Measurements from ENCODE around the gene SH3GLB2.
"Not testable (repeated sequence)": the region's sequence is repeated elsewhere in the genome, so short reads cannot be mapped to it uniquely, and the experiment has no call there.

Gene SH3GLB2

DNA sequence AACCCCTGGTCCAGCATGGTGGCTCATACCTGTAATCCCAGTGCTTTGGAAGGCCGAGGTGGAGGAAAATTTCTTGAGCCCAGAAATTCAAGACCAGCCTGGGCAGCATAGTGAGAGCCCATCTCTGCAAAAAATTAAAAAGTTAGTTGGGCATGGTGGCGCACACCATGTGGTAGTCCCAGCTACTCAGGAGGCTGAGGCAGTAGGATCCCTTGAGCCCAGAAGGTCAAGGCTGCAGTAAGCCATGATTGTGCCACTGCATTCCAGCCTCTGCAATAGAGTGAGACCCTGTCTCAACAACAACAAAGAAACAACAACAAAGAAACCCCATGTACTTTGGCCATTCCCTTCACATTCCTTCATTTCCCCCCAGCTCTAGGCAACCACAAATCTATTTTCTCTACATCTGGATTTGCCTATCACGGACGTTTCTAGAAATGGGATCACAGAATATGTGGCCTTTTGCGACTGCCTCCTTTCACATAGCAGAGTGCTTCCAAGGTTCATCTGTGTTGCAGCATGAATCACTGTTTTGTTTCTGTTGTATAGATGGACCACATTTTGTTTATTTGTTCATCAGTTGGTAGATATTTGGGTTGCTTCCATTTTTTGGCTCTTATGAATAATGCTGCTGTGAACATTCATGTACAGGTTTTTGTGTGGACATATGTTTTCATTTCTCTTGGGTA is 26.2 kb upstream of the SH3GLB2 start:
- DNase-seq (ENCODE audit: low read depth in 3 of 3): no peak

DNA sequence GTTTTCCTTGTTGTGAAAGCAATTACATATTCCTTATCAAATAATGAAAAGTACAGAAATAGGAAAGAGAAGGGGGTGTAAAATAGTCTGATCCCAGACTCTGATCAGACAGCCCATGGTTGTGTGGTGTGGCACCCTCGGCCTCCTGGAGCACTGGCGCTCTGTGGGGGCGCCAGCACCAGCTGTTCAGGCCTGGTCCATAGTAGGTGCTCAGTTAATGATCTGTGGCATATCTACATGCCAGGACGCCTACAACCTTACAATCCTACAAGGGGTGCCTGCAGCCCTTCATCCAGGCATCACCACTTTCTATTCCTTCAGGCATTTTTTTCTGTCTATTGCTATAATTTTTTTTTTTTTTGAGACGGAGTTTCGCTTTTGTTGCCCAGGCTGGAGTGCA is 24.9 kb upstream of the SH3GLB2 start:
- DNase-seq (ENCODE audit: low read depth in 3 of 3): no peak

DNA sequence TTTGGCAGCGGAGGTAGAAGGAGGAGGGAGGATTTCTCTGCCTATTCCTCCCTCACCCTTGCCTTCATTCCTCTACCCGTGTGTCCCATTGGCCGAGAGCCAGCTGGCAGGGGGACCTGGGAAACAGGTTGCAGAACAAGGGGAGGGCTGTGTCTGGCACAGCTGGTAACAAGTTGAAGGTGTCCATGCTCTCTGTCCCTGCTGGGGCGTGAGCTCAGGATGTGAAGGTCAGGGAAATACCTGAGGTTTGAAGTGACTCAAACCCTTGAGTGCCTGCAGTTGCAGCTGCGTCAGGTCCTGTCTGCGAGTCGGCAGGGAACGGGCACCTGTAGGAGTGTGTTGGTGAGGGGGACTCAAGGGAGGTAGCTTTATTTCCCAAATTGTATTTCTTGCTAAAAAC is 24.5 kb upstream of the SH3GLB2 start:
- DNase-seq (ENCODE audit: low read depth in 3 of 3): no peak

DNA sequence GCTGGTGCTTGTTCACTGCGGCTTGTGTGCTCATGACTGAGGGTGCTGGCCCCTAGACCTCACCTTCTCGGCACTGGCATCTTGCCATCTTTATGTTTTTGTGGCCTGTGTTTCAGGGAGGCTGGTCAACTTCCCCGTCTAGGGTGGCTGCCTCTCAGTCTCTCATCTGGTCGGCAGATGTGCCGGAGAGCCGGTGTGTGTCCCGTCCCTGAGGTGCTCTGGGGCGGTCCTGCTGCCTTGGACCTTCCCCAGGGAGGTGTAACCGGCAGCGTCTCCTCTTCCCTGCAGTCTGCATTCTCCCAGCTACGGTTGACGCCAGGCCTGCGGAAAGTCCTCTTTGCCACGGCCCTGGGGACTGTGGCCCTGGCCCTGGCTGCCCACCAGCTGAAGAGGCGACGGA is 13.9 kb upstream of the SH3GLB2 start:
- no peak for DNase-seq (ENCODE audit: low read depth in 3 of 3)

DNA sequence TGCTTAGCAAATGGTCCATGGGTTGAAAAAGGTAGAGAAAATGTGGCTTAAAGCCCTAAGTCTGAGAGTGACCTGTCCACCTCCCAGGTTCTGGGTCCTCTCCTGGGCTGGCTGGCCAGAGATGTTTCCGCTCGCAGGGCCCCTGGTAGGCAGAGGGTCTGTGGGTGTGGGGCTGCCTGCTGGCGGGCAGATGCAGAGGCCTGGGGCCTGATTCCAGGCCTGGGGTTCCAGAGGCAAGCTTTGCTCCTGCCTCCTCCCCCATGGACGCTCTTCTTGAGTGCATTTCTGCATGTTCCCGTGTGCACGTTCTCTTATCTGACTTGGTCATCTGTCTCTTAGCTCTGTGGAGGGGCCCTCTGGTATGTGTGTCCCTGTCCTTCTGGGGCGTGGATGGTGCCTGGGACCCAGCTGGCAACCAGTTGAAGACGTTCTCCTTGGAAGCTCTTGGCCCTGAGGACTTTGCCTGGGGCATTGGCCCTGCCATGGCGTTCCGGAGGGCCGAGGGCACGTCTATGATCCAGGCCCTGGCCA is 12.0 kb upstream of the SH3GLB2 start:
- no peak for DNase-seq (ENCODE audit: low read depth in 3 of 3)

DNA sequence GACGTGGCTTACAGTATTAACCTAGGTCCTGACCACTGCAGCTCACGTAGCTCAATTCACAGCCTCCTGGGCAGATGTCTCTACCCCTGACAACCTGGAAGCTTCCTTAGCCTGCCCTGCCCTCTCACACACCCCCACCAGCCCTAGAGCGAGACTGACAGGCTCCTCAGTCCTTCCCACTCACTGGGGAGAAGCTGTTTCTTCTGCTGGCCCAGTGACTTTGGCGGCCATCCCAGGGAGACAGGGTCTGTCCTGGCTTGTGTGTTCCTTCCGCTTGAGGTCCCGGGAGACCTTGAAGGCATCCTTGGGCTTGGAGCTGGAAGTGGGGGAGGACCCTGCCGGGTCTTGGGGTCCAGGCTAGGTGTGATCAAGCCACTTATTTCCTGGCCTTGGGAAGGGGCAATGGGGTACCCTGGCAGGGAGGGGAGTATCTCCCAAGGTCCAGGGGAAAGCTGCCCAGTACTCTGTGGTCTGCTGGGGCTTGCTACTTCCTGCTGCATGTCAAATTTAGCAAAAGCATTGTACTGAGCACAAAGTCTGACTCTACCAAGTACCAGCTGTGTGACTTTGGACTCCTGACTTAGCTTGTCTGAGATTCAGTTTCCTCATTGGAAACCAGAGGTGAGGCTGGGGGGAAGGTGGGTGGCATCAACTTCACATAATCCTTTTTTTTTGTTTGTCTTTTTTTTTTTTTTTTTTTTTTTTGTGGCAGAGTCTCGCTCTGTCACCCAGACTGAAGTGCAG is 10.2 kb upstream of the SH3GLB2 start:
- DNase-seq (ENCODE audit: low read depth in 3 of 3): no peak

DNA sequence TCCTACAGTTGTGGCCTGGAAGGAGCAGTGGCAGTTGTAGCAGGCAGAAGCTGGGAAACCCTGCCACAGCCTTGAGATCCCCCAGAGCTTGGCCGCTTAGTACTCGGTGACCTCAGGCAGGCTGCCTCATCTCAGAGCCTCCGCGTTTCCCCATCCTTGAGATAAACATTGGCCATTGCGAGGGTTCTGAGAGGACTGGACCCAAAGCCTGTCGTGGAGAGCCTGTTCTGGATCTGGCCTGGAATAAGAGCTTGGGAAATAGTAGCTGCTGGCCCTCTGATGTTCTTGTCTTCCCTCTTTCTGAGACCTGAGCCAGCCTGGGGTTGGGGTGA is 9.6 kb upstream of the SH3GLB2 start:
- DNase-seq (ENCODE audit: low read depth in 3 of 3): no peak

DNA sequence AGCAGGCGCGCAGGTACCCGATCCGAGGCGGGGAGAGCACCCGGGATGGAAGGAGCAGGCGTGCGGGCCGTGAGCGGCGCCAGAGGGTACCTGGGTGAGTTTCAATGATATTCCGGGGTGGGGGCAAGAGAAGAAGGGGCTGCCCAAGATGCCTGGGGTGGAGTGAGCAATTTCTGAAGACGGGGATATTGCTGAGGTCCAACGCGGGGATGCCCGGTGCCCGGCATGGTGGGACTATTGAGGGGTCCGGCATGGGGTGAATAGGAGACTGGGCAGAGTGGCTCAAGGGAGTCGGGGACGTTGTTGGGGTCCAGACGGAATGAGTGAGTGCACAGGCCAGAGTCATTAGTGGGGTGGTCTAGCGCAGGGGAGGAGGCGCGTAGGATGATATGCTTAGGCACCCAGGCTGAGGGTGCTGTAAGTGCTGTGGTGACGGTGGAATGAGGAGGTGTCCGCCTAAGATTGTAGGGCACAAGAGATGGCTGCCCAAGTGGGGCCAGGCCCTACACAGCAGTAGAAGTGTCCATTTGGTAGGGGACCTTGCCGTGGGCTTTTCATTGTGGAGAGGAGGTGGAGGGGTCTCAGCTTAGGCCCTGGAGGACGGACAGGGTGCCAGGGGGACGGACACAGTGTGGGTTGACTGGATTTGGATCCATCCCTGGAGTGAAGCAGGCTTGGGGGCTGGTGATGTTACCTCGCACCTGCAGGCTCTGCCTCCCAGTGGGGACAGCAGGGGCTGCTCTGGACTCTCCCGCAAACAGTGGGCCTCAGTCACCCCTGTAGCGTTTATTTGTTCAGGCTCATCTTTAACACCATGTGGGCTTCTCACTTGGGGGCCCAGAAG is 9.0 kb upstream of the SH3GLB2 start:
- DNase-seq (ENCODE audit: low read depth in 3 of 3): no peak

DNA sequence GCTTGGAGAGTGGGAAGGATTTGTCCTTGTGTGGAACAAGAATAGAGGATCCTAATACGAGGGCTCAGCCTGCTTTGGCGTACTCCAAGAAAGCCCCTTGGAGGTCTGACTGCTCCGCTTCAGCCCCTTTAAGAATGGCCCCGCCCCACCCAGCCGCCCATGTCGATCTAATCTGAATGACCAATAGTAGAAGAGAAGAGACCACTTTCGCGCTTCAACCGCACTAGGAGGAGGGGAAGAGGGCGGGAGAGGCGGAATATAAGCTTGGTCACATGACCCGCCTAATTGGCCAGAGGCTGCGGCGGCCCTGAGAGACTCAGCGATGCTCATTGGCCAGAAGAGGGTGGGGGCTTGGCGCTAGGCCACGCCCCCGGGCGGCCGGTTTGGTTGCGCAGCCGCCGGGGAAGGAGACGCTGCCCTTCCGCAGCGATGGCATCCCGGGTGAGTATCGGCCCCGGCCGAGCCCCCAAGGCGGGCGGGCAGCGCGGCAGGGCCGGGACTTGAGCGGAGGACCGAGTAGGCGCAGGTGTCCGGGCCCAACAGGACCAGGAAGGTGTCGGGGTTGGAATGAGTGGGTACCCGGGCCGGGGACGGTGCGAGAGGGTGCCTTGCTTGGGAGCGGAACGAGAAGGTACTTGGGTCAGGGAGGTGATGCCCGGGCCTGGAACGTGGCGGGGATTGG is 8.3 kb upstream of the SH3GLB2 start, which contains the start of gene MIGA2:
MIGA2 (plus strand) TSS at position 386 of the 682 bp plus-strand sequence. CDS start 3,969 bp downstream, outside the sequence.
- DNase-seq (ENCODE audit: low read depth in 3 of 3): peak; percentile 85 to 93 (median 91)

DNA sequence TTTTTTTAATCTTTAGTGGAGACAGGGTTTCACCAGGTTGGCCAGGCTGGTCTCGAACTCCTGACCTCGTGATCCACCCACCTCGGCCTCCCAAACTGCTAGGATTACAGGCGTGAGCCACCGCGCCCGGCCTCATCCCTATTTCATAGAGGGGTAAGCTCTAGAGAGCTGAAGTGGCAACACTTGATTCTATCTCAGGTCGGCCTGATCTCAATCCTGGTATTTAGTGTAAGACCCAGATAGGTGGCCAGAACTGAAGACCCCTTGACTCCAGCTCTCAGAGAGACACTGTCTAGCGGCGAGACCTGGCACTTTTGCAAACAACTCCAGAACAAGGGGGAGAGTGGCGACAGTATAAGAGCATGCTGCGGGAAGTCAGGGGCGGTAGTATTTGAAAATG is 7.7 kb upstream of the SH3GLB2 start:
- not testable (repeated sequence) for DNase-seq (ENCODE audit: low read depth in 3 of 3)

DNA sequence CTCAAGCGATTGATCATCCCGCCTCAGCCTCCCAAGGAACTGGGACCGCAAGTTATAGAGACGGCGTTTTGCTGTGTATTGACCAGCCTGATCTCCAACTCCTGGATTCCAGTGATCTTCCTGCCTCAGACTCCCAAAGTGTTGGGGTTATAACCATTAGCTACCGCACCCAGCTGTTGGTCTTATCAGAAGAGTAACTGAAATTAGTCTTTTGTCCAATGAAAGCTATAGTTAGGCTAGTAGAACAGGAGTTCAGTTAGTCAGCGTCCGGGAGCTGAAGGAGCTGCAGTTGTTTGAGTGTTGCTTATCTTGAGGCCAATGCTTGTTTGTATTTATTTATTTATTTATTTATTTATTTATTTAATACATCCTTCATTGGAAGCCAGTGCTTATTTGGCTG is 5.1 kb upstream of the SH3GLB2 start:
- no peak for DNase-seq (ENCODE audit: low read depth in 3 of 3)

DNA sequence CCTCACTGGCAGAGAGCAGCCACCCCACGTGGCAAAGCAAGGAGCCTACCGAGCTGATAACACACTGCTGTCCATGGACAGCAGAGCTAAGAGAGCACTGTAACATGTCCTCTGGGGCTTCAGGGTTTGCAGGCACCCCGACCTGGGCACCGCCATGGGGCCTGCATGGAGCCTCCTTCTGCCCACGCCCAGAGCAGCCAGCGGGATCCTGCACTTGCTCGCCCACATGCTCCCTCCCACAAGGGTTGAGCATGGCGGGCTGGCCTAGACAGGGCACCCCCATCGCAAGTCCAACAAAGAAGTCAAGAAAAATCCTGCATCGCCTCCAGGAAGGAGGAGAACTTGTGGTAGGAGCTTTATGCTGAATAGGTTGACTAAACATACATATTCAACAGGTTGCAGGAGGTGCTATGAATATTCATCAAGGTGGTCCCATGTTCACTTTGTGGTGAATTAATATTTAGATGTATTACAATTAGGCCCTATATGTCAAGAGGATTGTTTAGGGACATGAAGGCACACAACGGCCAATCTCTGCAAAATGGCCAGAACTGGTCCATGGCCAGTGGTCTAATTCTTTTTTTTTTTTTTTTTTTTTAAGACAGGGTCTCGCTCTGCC is 4.5 kb upstream of the SH3GLB2 start:
- DNase-seq (ENCODE audit: low read depth in 3 of 3): no peak

DNA sequence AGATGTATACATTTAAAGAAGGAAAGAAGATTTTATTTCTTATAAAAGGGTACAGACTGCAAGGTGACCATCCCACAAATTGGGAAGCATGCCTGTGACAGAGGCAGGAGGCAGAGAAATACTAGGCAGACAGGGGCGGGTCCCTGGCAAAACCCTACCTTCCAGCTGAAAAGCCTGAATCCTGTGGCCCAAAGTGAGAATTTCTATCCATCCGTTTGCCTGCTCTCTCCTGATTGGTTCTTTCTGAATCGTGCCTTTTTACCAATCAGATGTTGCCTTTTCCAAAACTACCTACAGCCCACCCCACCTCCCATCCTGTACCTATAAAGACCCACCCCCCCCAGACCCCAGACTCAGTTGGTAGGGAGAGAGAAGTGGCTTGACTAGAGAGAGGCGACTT is 3.4 kb upstream of the SH3GLB2 start:
- no peak for DNase-seq (ENCODE audit: low read depth in 3 of 3)

DNA sequence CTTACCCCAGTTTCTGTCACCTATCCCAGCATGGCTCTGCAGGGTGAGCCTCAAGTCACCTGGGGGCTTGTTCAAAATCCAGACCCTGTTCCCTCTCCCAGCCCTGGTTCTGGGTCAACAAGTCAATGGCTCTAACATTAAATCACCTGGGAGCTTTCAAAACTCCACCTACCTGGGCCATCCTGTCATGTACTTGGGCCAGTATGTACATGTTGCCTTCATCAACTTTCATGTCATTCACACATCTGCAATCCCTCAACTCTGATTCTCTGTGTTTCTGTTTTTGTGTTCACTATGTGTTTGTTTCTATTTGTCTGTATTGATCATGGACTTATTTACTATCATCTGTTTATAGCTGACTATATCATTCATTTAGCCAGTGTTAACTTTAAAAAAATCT is 2.1 kb upstream of the SH3GLB2 start:
- DNase-seq (ENCODE audit: low read depth in 3 of 3): no peak

DNA sequence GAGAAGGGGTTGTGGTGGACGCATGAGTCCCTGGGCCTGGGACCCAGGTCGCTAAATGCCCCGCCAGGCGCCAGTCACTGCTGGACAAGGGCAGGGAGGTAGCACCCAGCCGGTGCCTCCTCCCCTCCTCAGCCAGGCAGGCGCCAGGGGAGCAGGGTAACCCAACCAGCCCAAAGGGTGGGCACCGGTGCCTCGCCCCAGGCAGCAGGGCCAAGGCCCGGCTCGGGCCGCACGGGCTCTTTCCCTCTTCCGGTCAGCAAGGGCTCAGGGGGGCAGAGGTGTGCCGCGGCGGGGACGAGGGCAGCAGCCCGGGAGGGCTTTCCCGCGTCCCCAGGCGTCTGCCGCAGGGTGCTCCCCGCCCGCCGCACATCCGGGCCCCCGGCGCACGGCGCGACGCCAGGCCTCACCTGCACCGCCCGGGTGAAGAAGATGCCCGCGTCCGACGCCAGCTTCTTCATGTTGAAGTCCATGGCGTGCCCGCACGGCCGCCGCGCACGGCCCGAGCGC is 393 bp downstream of the SH3GLB2 start:
- peak in 2 of 3 donors; percentile 35 to 55 for DNase-seq (ENCODE audit: low read depth in 3 of 3)

DNA sequence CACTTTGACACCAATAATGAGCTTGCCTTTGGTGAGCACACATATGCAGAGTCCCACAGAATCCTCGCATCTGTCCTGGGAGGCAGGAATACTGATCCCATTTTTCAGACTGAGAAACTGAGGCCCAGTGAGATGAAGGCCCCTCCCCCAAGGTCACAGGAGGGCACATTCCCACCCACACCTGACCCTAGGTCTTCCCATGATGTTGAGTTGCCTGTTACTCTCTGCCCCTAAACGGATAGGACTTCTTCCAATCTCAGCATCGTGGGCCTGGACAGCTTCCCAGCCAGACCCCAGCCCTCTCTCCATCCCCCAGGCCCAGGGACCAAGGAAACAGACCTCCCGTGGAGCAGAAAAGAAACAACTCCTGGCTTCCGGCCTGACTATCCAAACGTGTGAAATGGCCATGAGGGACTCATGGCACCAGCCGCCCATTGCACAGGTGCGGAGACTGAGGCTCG is 877 bp downstream of the SH3GLB2 start:
- DNase-seq (ENCODE audit: low read depth in 3 of 3): no peak

DNA sequence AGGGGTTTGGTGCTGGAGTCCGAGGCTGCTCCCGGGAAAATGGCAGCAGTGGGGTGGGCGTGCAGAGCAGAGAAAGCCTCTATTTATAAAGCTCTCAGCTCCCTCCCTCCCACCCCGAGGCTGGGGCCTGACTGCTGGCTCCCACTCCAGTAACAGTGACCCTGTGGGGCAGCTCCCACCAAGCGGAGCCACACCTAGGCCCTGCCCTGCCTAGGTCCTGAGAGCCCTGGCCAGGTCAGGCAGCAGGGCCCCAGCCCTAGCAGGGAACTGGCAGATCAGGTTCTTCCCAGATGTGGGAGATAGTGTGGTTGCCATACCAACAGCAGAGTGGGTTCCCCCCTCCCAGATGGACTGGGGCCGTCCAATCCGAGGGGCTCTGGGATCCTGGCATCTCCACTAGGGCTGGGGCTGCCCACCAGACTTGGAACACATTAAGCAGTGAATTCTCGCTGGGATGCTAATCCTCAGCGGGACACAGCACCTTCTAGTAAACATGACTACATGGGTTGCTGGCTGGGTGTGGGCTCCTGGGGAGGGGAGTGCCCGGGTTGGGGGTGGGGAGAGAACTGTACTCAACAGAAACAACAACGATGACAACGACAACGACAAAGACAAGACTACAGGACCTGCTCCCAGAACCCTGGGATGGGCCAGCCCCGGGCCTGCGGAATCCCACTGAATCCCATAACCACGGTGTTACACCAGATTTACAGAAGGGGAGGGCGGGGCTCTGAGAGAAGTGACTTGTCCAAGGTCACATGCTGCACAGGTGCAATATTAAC is 1.5 kb downstream of the SH3GLB2 start:
- DNase-seq (ENCODE audit: low read depth in 3 of 3): no peak

DNA sequence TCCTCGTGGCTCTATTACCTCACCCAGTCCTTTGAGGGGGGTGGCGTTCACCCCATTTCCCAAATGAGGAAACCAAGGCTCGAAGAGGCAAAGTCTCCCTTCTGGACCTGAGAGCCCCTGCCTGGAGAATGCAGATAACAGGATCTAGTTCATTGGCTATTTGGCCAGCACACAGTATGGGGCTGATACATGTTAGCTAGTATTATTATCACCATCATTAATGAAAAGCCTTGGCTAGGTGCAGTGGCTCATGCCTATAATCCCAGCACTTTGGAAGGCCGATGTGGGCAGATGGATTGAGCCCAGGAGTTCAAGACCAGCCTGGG is 4.3 kb downstream of the SH3GLB2 start:
- DNase-seq (ENCODE audit: low read depth in 3 of 3): no peak

DNA sequence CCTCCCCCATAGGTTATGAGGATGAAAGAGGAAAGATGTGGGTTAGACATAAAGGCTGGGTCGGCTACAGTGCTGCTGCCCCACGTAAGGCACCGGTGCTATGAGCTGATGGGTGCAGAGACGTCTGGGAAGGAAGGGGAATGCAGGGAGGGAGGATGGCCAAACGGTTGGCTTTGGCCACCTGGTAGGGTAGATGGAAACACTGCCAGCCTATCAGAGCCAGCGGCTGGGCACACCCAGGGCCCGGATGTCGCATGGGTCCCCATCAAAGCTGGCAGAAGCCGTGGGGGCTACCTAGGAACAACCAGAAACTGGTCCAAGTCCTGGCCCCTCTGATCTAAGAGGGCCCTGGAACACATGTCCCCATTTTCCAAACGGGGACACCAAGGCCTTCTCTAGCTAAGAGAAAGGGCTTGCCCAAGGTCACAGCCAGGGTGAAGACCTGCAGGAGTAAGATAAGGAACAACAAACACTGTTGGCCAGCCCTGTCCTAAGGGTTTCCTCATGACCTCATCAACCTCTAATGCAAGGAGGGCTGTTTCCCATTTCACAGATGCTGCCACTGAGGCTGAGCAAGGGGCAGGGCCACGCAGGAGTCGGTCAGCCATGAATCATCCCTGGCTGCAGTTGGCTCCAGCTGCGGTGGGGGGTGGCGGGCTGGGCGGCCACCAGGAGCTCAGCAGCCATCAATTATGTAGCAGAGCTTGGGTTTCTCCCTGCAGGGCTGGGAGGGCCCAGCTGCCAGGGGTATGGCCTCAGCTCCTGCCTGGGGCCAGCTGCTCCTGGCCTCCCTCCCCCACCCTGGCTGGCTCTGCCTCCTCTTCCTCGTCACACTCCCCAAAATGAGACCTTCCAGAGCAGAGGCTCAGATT is 4.9 kb downstream of the SH3GLB2 start:
- no peak for DNase-seq (ENCODE audit: low read depth in 3 of 3)
